HL-60 (cell line): Measurements from ENCODE around the gene NUDT14.

Experiments used
- DNase-seq, 2 experiments: peaks; one replicate each; pipeline ENCODE4 v3.0.0-alpha.2; 2010 to 2020; ENCODE audit warnings: low read depth in 1 of 2, low spot score in 1 of 2
- H3K27ac ChIP-seq: fragments of 250-450 bp; sonication (Bioruptor Pico); replicated peaks from 2 replicates; pipeline ENCODE4 v1.5.1; 2020; ENCODE audit warnings: mild to moderate bottlenecking, moderate library complexity
- H3K27me3 ChIP-seq: fragments of 250-450 bp; sonication (Bioruptor Pico); 2 replicates; pipeline ENCODE4 v1.5.1; 2021; ENCODE audit warnings: mild to moderate bottlenecking, moderate library complexity; ENCODE audit not compliant: insufficient read depth, poor library complexity, severe bottlenecking
- H3K4me3 ChIP-seq: replicated peaks from 2 replicates; pipeline ENCODE4 v1.5.1; 2011; ENCODE audit warnings: mild to moderate bottlenecking, control low read depth, low read length; ENCODE audit not compliant: insufficient read depth
- GABPA ChIP-seq: IDR thresholded peaks from 2 replicates; pipeline ENCODE4 v1.6.1; 2012; ENCODE audit warnings: low read depth
- POLR2AphosphoS5 ChIP-seq: IDR thresholded peaks from 2 replicates; pipeline ENCODE4 v1.6.1; 2012; ENCODE audit warnings: low read depth
- SPI1 ChIP-seq: IDR thresholded peaks from 2 replicates; pipeline ENCODE4 v1.6.1; 2012; ENCODE audit warnings: low read depth, mild to moderate bottlenecking, borderline replicate concordance
- TF ChIP-seq, protein P1 (sequence below): IDR thresholded peaks from 2 replicates; pipeline ENCODE4 v1.6.1; 2012; ENCODE audit warnings: low read depth; ENCODE audit not compliant: insufficient replicate concordance
- TF ChIP-seq, protein P2 (sequence below): IDR thresholded peaks from one replicate; pipeline ENCODE4 v1.5.1; 2011; ENCODE audit warnings: low read length, control low read depth, inconsistent platforms; ENCODE audit not compliant: insufficient read depth

The NUDT14 gene

DNA sequence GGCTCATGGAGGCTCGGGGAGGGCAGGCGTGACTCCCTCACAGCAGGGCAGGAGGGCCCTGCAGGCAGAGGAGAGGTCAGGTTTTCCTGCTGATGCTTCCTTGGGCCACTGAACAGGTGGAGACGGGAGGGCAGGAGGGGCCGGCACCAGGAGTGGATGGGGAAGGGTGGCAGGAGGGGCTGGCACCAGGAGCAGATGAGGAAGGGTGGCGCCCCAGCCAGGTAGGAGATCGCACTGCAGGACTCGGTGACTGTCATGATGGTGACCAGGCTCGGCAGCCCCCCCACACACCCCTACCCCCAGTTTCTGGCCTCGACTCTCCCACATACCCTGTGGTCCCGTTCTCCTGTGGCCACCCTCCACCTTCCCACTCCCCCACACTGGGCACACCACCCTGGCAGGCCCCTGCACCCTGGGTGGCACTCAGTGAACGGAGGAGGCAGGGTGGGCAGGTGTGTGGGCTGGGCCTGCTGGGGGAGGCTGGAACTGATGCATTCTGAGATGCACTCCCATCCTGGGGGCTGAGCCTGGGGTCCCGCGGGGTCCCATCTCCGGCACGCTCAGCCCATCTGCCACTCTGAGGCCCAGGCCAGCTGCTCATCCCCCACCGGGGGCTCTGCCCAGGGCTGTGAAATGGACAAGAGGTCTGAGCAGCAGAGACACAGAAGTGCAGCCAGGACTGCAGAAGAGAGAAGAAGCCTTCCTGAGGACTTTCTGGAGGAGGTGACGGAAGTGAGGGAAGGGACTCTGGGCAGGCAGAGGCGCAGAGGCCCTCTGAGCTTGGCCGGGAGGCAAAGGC, 2.8 kb downstream of the NUDT14 start:
- DNase-seq: no peak
- TF ChIP-seq, protein P1, sequence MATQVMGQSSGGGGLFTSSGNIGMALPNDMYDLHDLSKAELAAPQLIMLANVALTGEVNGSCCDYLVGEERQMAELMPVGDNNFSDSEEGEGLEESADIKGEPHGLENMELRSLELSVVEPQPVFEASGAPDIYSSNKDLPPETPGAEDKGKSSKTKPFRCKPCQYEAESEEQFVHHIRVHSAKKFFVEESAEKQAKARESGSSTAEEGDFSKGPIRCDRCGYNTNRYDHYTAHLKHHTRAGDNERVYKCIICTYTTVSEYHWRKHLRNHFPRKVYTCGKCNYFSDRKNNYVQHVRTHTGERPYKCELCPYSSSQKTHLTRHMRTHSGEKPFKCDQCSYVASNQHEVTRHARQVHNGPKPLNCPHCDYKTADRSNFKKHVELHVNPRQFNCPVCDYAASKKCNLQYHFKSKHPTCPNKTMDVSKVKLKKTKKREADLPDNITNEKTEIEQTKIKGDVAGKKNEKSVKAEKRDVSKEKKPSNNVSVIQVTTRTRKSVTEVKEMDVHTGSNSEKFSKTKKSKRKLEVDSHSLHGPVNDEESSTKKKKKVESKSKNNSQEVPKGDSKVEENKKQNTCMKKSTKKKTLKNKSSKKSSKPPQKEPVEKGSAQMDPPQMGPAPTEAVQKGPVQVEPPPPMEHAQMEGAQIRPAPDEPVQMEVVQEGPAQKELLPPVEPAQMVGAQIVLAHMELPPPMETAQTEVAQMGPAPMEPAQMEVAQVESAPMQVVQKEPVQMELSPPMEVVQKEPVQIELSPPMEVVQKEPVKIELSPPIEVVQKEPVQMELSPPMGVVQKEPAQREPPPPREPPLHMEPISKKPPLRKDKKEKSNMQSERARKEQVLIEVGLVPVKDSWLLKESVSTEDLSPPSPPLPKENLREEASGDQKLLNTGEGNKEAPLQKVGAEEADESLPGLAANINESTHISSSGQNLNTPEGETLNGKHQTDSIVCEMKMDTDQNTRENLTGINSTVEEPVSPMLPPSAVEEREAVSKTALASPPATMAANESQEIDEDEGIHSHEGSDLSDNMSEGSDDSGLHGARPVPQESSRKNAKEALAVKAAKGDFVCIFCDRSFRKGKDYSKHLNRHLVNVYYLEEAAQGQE: no peak
- Histone ChIP-seq H3K27me3 (no peaks in the 10 kb centered on the region), H3K4me3 (no peak overlapping the region), H3K27ac (no peak overlapping the region)

DNA sequence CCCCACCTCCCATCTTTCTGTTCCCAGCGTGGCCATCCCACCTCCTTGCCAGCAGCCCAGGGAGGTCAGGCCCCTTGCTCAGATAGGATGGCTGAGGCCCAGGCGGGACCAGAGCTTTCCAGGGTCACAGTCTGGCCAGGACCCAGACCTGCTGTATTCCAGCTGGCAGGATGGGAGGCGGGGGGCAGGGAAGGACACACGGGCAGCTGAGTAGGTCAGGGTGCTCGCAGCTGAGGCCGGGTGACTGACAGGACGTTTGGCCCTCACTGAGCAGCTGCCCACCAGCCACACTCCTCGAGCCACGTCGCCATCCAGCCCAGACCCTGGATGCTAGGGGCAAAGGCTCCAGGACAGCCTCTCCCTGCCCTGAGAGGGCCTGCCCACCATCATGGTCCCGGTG, 4.0 kb downstream of the NUDT14 start:
- H3K27me3 ChIP-seq: peaks cover under 1% of the 10 kb centered on the region
- TF ChIP-seq, protein P1: no peak
- TF ChIP-seq SPI1 (no peak), GABPA (no peak), POLR2AphosphoS5 (no peak)
- TF ChIP-seq, protein P2, sequence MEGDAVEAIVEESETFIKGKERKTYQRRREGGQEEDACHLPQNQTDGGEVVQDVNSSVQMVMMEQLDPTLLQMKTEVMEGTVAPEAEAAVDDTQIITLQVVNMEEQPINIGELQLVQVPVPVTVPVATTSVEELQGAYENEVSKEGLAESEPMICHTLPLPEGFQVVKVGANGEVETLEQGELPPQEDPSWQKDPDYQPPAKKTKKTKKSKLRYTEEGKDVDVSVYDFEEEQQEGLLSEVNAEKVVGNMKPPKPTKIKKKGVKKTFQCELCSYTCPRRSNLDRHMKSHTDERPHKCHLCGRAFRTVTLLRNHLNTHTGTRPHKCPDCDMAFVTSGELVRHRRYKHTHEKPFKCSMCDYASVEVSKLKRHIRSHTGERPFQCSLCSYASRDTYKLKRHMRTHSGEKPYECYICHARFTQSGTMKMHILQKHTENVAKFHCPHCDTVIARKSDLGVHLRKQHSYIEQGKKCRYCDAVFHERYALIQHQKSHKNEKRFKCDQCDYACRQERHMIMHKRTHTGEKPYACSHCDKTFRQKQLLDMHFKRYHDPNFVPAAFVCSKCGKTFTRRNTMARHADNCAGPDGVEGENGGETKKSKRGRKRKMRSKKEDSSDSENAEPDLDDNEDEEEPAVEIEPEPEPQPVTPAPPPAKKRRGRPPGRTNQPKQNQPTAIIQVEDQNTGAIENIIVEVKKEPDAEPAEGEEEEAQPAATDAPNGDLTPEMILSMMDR: no peak
- no peak overlapping the region for H3K4me3 ChIP-seq
- no peak for DNase-seq
- no peak overlapping the region for H3K27ac ChIP-seq

DNA sequence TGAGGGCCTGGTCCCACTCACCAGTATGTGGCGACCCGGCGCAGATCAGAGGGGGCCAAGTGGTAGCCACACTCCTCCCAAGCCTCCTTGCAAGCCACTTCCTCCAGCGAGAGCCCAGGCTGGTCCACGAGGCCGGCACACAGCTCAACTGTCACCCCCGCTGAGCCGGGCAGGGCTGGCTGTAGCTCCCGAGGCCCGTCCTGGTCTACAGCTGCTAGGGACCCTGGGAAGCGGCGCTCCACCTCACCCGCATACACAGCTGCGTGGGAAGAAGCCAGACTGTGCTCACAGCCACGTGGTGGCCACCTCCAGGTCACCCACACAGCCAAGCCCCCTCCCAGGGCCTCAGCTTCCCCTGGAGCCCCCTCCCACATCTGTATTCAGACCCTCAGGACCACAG, 4.6 kb downstream of the NUDT14 start:
- no peak overlapping the region for H3K27ac ChIP-seq
- TF ChIP-seq, protein P1: no peak
- TF ChIP-seq SPI1: no peak
- TF ChIP-seq, protein P2: no peak
- TF ChIP-seq POLR2AphosphoS5: no peak
- TF ChIP-seq GABPA: no peak

More for the DNA sequence above, 4.6 kb downstream of the NUDT14 start:
- Histone ChIP-seq H3K27me3 (peaks cover 5% of the 10 kb centered on the region), H3K4me3 (no peak overlapping the region)
- no peak for DNase-seq
